ENCODE data around the gene DHRS2.

The DHRS2 gene

DNA sequence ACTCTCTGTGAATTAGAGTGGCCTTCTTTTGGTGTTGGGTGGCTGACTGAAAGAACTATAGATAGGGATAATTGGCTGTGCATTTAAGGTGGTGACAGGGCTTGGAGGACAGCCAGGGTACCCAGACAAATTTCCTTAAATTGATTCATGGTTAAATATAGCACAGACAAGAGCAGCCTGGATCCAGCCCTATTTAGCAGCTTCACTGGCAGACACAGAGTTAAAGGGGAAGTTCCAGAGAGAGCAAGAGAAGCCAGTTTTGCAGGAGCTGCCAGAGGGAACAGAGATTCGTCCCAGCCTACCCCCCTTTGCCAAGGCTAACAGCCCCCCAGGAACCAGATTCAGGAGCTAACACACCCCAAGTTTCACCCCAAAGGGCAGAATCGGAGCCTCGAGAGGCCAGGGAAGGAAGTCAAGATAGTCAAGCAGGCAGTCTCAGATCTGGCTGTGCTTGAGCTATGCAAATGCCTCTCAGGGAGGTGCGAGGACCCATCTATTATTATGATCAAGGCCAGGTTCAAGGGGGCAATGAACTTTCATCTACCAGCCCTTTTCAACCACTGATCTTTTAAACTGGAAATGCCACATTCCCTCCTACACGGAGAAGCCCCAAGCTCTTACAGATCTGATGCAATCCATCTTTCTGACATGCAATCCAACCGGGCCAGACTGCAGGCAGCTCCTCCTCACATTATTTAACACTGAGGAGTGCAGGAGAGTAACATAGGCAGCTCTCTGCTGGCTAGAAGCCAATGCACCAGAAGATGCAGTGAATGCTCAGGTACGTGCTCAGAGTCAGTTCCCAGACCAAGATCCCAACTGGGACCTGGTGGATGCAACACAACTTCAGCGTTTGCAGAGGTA, 58.2 kb downstream of the DHRS2 start:
- no peak for DNase-seq (ENCODE audit: low read depth)

Measured in stimulated activated CD4-positive, alpha-beta T cell treated with anti-CD3 and anti-CD28 coated beads, Interleukin-2, amount 100 ng/mL, for 4 hours (primary cell).